SU-DHL-6 (cell line): ENCODE data around the gene FOXO3.

ENCODE experiments used
- H2AFZ ChIP-seq: fragments of 200-600 bp; sonication (generic); 2 replicates; pipeline ENCODE4 v1.6.1; 2014; ENCODE audit warnings: low read depth, mild to moderate bottlenecking, moderate library complexity, mixed read lengths, antibody characterized with exemption, low read length; ENCODE audit not compliant: severe bottlenecking
- H3F3A ChIP-seq: fragments of 200-600 bp; shearing (Covaris generic); 2 replicates; pipeline ENCODE4 v1.6.0; 2016; ENCODE audit warnings: antibody characterized with exemption, mild to moderate bottlenecking; ENCODE audit not compliant: insufficient read depth
- H3K27ac ChIP-seq: fragments of 200-600 bp; sonication (generic); 2 replicates; pipeline ENCODE4 v1.5.1; 2016; ENCODE audit warnings: low read depth, mild to moderate bottlenecking, low read length, moderate library complexity, mixed read lengths
- H3K27me3 ChIP-seq: fragments of 200-600 bp; sonication (generic), shearing (Covaris generic); 2 replicates; pipeline ENCODE4 v1.6.0; 2014; ENCODE audit warnings: mild to moderate bottlenecking, low read length
- H3K36me3 ChIP-seq: fragments of 200-600 bp; sonication (generic); 2 replicates; pipeline ENCODE4 v1.6.1; 2014; ENCODE audit warnings: mild to moderate bottlenecking, low read length, mixed read lengths
- H3K4me2 ChIP-seq: fragments of 300-600, 200-600 bp; shearing (Covaris generic), sonication (generic); 2 replicates; pipeline ENCODE4 v1.6.0; 2014; ENCODE audit warnings: low read length, low read depth, mild to moderate bottlenecking; ENCODE audit not compliant: poor library complexity, severe bottlenecking
- H3K4me3 ChIP-seq: fragments of 200-600 bp; sonication (generic); 2 replicates; pipeline ENCODE4 v1.5.1; 2014; ENCODE audit warnings: antibody characterized with exemption, low read length, mild to moderate bottlenecking, mixed read lengths; ENCODE audit not compliant: insufficient read depth, poor library complexity, severe bottlenecking
- H3K79me2 ChIP-seq: fragments of 200-600 bp; sonication (generic); 2 replicates; pipeline ENCODE4 v1.6.1; 2014; ENCODE audit warnings: mild to moderate bottlenecking, low read length, moderate library complexity; ENCODE audit not compliant: insufficient read depth
- H3K9ac ChIP-seq: fragments of 200-600 bp; sonication (generic); 2 replicates; pipeline ENCODE4 v1.7.0; 2014; ENCODE audit warnings: mild to moderate bottlenecking, low read length
- H3K9me2 ChIP-seq: fragments of 200-600 bp; sonication (generic); replicated peaks from 2 replicates; pipeline ENCODE4 v1.6.1; 2014; ENCODE audit warnings: low read length; ENCODE audit not compliant: insufficient read depth
- H3K9me3 ChIP-seq: fragments of 200-600 bp; sonication (generic); 2 replicates; pipeline ENCODE4 v1.6.1; 2014; ENCODE audit warnings: low read length, mixed read lengths; ENCODE audit not compliant: insufficient read depth
- H4K20me1 ChIP-seq: fragments of 200-600 bp; sonication (generic); 2 replicates; pipeline ENCODE4 v1.6.1; 2014; ENCODE audit warnings: low read depth, mild to moderate bottlenecking, antibody characterized with exemption, low read length, moderate library complexity, mixed read lengths
- EZH2phosphoT487 ChIP-seq: fragments of 200-600 bp; sonication (generic), shearing (Covaris generic); conservative IDR thresholded peaks from 2 replicates; pipeline ENCODE4 v1.6.1; 2018; ENCODE audit warnings: mild to moderate bottlenecking, antibody characterized with exemption, low read length, moderate library complexity, mixed read lengths
- TF ChIP-seq, protein P1 (sequence below): fragments of 200-600 bp; sonication (generic); IDR thresholded peaks from one replicate; pipeline ENCODE4 v1.5.1; 2017; ENCODE audit warnings: antibody characterized with exemption, mild to moderate bottlenecking, low read length, moderate library complexity; ENCODE audit not compliant: insufficient read depth, poor library complexity, severe bottlenecking

FOXO3 gene

DNA sequence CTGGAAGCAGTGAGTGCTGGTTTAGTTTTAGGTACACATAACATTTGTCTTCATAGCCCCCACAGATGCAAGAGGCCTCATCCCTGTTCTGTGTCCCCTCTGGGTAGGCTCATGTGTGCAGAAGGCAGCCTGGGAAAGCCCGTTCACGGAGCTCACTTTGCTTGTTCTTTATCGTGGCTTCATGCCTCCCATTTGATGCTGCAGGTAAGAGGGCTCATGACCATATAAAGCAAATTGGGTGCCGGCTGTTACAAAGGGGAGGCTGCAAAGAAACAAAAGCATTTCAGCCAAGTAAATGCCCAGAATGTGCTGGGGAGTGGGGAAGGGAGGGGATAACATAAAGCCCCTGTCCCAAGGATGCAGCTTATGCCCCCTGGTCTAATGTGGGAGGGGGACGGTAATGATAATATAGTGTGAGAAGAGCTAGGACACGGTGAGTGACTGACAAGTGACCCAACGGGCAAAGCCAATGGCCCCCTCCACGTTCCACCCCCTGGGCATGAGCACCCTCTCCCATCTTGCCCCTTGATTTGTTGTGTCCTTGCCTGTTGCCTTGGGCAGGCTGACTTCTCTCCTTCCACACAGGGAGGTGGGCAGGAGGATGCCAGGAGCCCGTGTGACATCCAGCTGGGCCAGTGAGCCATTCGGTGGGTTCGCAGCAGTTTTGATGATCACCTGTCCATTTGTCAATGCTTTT, 138.0 kb downstream of the FOXO3 start:
- H3K4me3 ChIP-seq = no peak overlapping the region
- H2AFZ ChIP-seq = no peak overlapping the region
- H3K36me3 ChIP-seq = no peaks in the 10 kb centered on the region
- no peaks in the 10 kb centered on the region for H3K9me3 ChIP-seq
- H3K9me2 ChIP-seq = no peaks in the 10 kb centered on the region
- no peaks in the 10 kb centered on the region for H3F3A ChIP-seq
- H3K4me2 ChIP-seq = no peak overlapping the region
- no peaks in the 10 kb centered on the region for H4K20me1 ChIP-seq
- H3K27ac ChIP-seq = no peak overlapping the region
- no peaks in the 10 kb centered on the region for H3K27me3 ChIP-seq
- no peak for TF ChIP-seq EZH2phosphoT487
- TF ChIP-seq, protein P1, sequence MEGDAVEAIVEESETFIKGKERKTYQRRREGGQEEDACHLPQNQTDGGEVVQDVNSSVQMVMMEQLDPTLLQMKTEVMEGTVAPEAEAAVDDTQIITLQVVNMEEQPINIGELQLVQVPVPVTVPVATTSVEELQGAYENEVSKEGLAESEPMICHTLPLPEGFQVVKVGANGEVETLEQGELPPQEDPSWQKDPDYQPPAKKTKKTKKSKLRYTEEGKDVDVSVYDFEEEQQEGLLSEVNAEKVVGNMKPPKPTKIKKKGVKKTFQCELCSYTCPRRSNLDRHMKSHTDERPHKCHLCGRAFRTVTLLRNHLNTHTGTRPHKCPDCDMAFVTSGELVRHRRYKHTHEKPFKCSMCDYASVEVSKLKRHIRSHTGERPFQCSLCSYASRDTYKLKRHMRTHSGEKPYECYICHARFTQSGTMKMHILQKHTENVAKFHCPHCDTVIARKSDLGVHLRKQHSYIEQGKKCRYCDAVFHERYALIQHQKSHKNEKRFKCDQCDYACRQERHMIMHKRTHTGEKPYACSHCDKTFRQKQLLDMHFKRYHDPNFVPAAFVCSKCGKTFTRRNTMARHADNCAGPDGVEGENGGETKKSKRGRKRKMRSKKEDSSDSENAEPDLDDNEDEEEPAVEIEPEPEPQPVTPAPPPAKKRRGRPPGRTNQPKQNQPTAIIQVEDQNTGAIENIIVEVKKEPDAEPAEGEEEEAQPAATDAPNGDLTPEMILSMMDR = no peak
- H3K9ac ChIP-seq = no peak overlapping the region
- no peaks in the 10 kb centered on the region for H3K79me2 ChIP-seq

DNA sequence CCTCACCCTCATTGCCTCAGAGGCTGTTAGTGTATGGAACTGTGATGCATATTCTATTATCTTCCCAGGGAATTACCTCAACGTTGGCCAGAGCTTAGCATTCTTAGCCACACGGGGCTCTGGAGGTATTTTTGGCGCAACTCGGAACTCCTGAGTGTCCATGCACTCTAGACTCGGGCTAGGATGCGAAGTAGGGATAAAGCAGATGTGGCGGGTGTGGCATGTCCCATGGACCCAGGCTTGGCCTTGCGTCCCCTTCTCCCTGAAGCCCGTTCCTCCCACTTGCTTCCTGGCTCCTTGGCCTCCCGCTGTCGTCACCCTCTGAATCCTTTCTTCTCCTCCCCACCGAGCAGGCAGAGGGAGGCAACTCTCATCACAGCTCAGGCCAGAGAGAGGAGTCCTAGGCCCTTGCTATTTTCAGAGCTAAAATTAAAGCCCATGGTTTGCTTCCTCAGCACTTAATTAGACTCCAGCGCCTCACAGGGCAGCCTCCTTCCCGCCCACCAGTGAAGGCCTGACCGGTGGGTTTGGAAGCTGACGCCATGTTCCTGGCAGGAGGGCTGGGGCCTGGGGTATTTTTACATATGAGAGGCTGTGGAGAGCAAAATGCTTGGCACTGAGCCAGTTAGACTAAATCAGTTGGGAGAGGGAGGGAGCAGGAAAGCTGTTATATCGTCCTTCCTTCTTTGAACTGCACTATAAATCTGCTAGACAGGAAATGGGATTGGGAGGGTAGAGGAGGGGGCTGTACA, 138.7 kb downstream of the FOXO3 start:
- Histone ChIP-seq H3K36me3 (no peaks in the 10 kb centered on the region), H3K27ac (no peak overlapping the region), H3K4me2 (no peak overlapping the region), H4K20me1 (no peaks in the 10 kb centered on the region), H3K9me3 (no peaks in the 10 kb centered on the region), H3F3A (no peaks in the 10 kb centered on the region), H3K9ac (no peak overlapping the region), H3K4me3 (no peak overlapping the region), H3K9me2 (no peaks in the 10 kb centered on the region), H3K27me3 (no peaks in the 10 kb centered on the region), H2AFZ (no peak overlapping the region), H3K79me2 (no peaks in the 10 kb centered on the region)
- TF ChIP-seq, protein P1 = no peak
- no peak for TF ChIP-seq EZH2phosphoT487

DNA sequence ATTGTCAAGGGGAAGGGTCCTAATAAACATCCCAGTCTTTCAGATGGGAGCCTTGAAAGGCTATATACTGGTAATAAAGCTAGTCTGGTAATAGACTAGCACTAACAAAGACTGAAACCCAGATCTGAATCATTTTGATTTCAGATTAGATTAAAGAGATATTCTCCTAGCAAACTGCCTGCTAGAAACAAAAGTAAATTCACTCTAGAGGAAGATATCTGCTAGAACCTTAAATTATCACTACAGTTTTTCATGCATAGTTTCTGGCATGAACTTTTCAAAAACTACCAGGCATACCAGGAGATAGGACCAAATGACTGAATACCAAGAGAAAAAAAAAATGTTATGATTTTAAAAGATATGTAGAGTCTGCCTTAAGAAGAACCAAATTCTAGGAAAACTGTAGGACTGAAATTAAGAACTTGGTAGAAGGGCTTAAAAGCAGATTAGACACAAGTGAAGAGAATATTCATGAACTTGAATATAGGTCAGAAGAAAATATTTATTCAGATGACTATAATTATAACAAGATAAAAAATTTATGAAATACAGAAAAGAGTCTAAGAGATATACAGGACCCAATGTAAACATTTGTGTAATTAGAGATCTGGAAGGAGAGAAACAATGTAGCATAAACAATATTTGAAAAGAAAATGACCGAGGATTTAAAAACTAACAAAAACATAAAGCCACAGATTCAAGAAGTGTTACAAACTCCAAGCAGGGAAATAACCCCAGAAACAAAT, 141.6 kb downstream of the FOXO3 start:
- no peak overlapping the region for H2AFZ ChIP-seq
- H3K79me2 ChIP-seq = no peaks in the 10 kb centered on the region
- H3K4me2 ChIP-seq = no peak overlapping the region
- H3K4me3 ChIP-seq = no peak overlapping the region
- no peaks in the 10 kb centered on the region for H3K9me2 ChIP-seq
- H3K27ac ChIP-seq = no peak overlapping the region
- no peaks in the 10 kb centered on the region for H3K27me3 ChIP-seq
- H3K9ac ChIP-seq = no peak overlapping the region
- H4K20me1 ChIP-seq = no peaks in the 10 kb centered on the region
- no peak for TF ChIP-seq EZH2phosphoT487
- TF ChIP-seq, protein P1 = no peak
- no peaks in the 10 kb centered on the region for H3F3A ChIP-seq
- H3K9me3 ChIP-seq = no peaks in the 10 kb centered on the region
- no peaks in the 10 kb centered on the region for H3K36me3 ChIP-seq
